ENCODE measurements around the gene HMBS. TPM values are rescaled to one million over a fixed set of nuclear protein-coding genes. Genes with fewer than 3 reads are reported as not detected.

HMBS gene
- total RNA-seq, 1 experiment from 2014 or later = 94.9 TPM

DNA sequence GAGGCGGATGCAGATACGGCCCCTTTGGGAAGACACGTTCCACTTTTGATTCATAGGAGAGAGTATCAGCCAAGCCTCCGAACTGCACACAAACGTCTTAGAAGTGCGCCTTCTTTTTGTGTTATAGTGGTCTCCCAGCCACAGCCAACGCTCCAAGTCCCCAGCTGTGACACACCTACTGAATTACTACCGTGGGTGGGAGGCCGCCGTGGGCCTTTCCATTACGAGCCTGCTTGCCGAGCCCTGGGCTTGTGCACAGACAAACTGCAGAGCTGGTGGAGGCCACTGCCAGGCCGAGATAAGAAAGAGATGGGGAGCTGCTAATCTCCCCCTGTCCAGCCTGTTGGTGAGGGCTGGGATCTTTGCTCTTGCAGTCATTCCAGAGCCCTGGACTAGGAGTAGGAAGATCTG, 761 bp downstream of the HMBS start:
- H3K4me3 ChIP-seq (ENCODE audit: low read depth, low read length) = peak overlapping the region; percentile 85
- H3K9me3 ChIP-seq = no peaks in the 10 kb centered on the region
- H3K27me3 Mint-ChIP-seq (ENCODE audit: insufficient read depth, unreplicated experiment) = no peaks in the 10 kb centered on the region
- POLR2A ChIA-PET = interaction anchor here (0.6 to 2.7 kb wide), 19 partner anchors 9 to 282 kb away, joined by 3 to 72 read pairs (median 6); partner anchors contain the start of genes C2CD2L, CBL, DPAGT1 and HINFP
- no peaks in the 10 kb centered on the region for H3K9me3 Mint-ChIP-seq (ENCODE audit: unreplicated experiment)
- TSS peak; percentile 90 for BruUV-seq (replicated peaks)
- H3K4me1 Mint-ChIP-seq (ENCODE audit: low read depth, unreplicated experiment) = peaks cover 7% of the 10 kb centered on the region
- CTCF ChIA-PET = interaction anchor here (0.5 to 3.1 kb wide), 7 partner anchors 9 to 255 kb away, joined by 3 to 19 read pairs (median 4); partner anchors contain the start of genes DPAGT1 and VPS11
- H3K27ac Mint-ChIP-seq (ENCODE audit: unreplicated experiment) = peak overlapping the region; percentile 98
- peaks cover 46% of the 10 kb centered on the region for H3K36me3 Mint-ChIP-seq (ENCODE audit: insufficient read depth, unreplicated experiment)
- intact Hi-C loops (cut with micrococcal nuclease; ENCODE audit: unreplicated experiment) = loop anchor here (1.0 to 2.0 kb wide), 3 partner anchors 10 to 55 kb away; partner anchors contain the start of genes C2CD2L and SLC37A4
- no peaks in the 10 kb centered on the region for H3K27me3 ChIP-seq (replicated peaks; ENCODE audit: control insufficient read depth, insufficient read depth, low read length)
- peak overlapping the region; percentile 97 for H3K4me3 Mint-ChIP-seq (ENCODE audit: unreplicated experiment)
- TF ChIP-seq, protein P1, sequence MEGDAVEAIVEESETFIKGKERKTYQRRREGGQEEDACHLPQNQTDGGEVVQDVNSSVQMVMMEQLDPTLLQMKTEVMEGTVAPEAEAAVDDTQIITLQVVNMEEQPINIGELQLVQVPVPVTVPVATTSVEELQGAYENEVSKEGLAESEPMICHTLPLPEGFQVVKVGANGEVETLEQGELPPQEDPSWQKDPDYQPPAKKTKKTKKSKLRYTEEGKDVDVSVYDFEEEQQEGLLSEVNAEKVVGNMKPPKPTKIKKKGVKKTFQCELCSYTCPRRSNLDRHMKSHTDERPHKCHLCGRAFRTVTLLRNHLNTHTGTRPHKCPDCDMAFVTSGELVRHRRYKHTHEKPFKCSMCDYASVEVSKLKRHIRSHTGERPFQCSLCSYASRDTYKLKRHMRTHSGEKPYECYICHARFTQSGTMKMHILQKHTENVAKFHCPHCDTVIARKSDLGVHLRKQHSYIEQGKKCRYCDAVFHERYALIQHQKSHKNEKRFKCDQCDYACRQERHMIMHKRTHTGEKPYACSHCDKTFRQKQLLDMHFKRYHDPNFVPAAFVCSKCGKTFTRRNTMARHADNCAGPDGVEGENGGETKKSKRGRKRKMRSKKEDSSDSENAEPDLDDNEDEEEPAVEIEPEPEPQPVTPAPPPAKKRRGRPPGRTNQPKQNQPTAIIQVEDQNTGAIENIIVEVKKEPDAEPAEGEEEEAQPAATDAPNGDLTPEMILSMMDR (IDR thresholded peaks at IDR 0.05; ENCODE audit: insufficient read depth in 1 of 2, low read depth in 1 of 2, low read length in 1 of 2, severe bottlenecking in 1 of 2, unreplicated experiment in 1 of 2) = no peak
- peaks cover 4% of the 10 kb centered on the region for H3K36me3 ChIP-seq (ENCODE audit: control insufficient read depth, insufficient read depth, low read length)
- H3K4me1 ChIP-seq = peaks cover 11% of the 10 kb centered on the region
- no peak for DNase-seq

DNA sequence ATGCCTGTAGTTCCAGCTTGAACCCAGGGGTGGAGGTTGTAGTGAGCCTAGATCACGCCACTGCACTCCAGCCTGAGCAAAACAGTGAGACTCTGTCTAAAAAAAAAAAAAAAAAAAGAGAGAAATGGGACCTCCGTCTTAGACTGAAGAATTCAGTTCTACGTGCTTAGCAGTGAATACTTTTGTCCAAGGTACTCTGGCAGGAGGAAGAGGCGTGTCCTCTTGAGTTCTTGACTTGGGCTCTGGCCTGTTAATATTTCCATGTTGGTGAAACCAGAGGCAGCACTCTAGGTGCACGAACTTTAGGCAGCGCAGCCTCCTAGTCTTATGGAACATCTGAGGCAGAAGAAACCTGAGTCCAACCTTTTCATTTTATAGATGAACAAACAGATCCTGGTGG, 2.4 kb downstream of the HMBS start:
- Histone ChIP-seq H3K4me3 (ENCODE audit: low read depth, low read length) (no peak overlapping the region), H3K27me3 (replicated peaks; ENCODE audit: control insufficient read depth, insufficient read depth, low read length) (no peaks in the 10 kb centered on the region), H3K36me3 (ENCODE audit: control insufficient read depth, insufficient read depth, low read length) (no peaks in the 10 kb centered on the region), H3K9me3 (no peaks in the 10 kb centered on the region), H3K4me1 (peaks cover 11% of the 10 kb centered on the region)
- TF ChIP-seq, protein P1 (IDR thresholded peaks at IDR 0.05; ENCODE audit: insufficient read depth in 1 of 2, low read depth in 1 of 2, low read length in 1 of 2, severe bottlenecking in 1 of 2, unreplicated experiment in 1 of 2) = no peak
- no peak overlapping the region for H3K4me3 Mint-ChIP-seq (ENCODE audit: unreplicated experiment)
- POLR2A ChIA-PET = interaction anchor here (0.6 kb wide), 1 partner anchor 296 kb away, joined by 3 read pairs; the partner anchor contains the start of gene DDX6
- H3K27me3 Mint-ChIP-seq (ENCODE audit: insufficient read depth, unreplicated experiment) = no peaks in the 10 kb centered on the region
- DNase-seq = no peak
- no peaks in the 10 kb centered on the region for H3K9me3 Mint-ChIP-seq (ENCODE audit: unreplicated experiment)
- intact Hi-C loops (cut with micrococcal nuclease; ENCODE audit: unreplicated experiment) = no loop called here
- H3K4me1 Mint-ChIP-seq (ENCODE audit: low read depth, unreplicated experiment) = peaks cover 7% of the 10 kb centered on the region
- CTCF ChIA-PET = interaction anchor here (0.8 kb wide), 1 partner anchor 69 kb away, joined by 3 read pairs; no protein-coding TSS in a partner anchor
- no TSS peak for BruUV-seq (replicated peaks)
- H3K36me3 Mint-ChIP-seq (ENCODE audit: insufficient read depth, unreplicated experiment) = peaks cover 43% of the 10 kb centered on the region
- no peak overlapping the region for H3K27ac Mint-ChIP-seq (ENCODE audit: unreplicated experiment)

DNA sequence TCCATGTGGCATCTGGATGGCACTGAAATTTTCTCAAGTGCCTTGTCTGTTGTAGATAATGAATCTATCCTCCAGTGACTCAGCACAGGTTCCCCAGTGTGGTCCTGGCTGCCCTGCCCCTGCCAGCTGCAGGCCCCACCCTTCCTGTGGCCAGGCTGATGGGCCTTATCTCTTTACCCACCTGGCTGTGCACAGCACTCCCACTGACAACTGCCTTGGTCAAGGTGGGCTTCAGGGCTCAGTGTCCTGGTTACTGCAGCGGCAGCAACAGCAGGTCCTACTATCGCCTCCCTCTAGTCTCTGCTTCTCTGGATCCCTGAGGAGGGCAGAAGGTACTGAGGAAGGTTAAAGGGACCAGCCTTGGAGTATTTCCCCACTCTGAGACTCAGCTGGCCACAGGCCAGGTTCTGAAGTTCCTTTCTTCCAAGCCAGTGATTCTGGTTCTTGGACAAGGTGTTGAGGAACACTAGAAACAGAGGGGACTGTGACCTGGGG, 3.1 kb downstream of the HMBS start:
- no TSS peak for BruUV-seq (replicated peaks)
- Histone ChIP-seq H3K4me1 (peaks cover 14% of the 10 kb centered on the region), H3K27me3 (replicated peaks; ENCODE audit: control insufficient read depth, insufficient read depth, low read length) (no peaks in the 10 kb centered on the region), H3K4me3 (ENCODE audit: low read depth, low read length) (no peak overlapping the region), H3K9me3 (no peaks in the 10 kb centered on the region), H3K36me3 (ENCODE audit: control insufficient read depth, insufficient read depth, low read length) (peaks cover 2% of the 10 kb centered on the region)
- Mint-ChIP-seq H3K27me3 (ENCODE audit: insufficient read depth, unreplicated experiment) (no peaks in the 10 kb centered on the region), H3K4me1 (ENCODE audit: low read depth, unreplicated experiment) (peaks cover 7% of the 10 kb centered on the region), H3K27ac (ENCODE audit: unreplicated experiment) (no peak overlapping the region), H3K36me3 (ENCODE audit: insufficient read depth, unreplicated experiment) (peaks cover 45% of the 10 kb centered on the region), H3K9me3 (ENCODE audit: unreplicated experiment) (no peaks in the 10 kb centered on the region), H3K4me3 (ENCODE audit: unreplicated experiment) (no peak overlapping the region)
- no peak for DNase-seq
- intact Hi-C loops (cut with micrococcal nuclease; ENCODE audit: unreplicated experiment) = no loop called here
- CTCF ChIA-PET = no interaction called here
- POLR2A ChIA-PET = no interaction called here
- TF ChIP-seq, protein P1 (IDR thresholded peaks at IDR 0.05; ENCODE audit: insufficient read depth in 1 of 2, low read depth in 1 of 2, low read length in 1 of 2, severe bottlenecking in 1 of 2, unreplicated experiment in 1 of 2) = no peak
